A549 (cell line): ENCODE data around the gene TUBB1. TPM values are rescaled to one million over a fixed set of nuclear protein-coding genes. Genes with fewer than 3 reads are reported as not detected.

Experiments
- ATAC-seq, 2 experiments: fragments of 200-7000 bp in 1 of 2; fragments of >200 bp in 1 of 2; cut with Nextera tagmentation in 1 of 2; cut with Tn5 transposase in 1 of 2; 3 replicates each; pipeline versions ENCODE4 v1.8.0 to v1.9.1; 2018 to 2020; ENCODE audit warnings: mild to moderate bottlenecking in 1 of 2, moderate library complexity in 1 of 2
- CTCF ChIA-PET: fragments of 300-600 bp; sonication (Branson Sonifier 250); formaldehyde crosslinking; extraction: SDS; loops from one replicate; lab custom pipeline; 2021; ENCODE audit warnings: antibody characterized with exemption, inconsistent platforms; lab: Yijun Ruan, JAX
- POLR2A ChIA-PET: fragments of 350-600 bp; formaldehyde crosslinking; extraction: SDS; loops from one replicate; lab custom pipeline; 2021; ENCODE audit warnings: antibody characterized with exemption, inconsistent platforms; lab: Yijun Ruan, JAX
- DNase-seq, 2 experiments: peaks; one replicate each; pipeline versions ENCODE4 v3.0.0 to v3.0.0-alpha.2; 2011 to 2016; ENCODE audit warnings: low read depth in 1 of 2, low spot score in 1 of 2
- FAIRE-seq: peaks from 2 replicates; lab custom pipeline; 2011; peaks lifted over from hg19 to GRCh38; lab: Jason Lieb, UNC
- H3K27ac ChIP-seq, 2 experiments: fragments of >200 bp; sonication (Bioruptor Twin); formaldehyde crosslinking; 3 replicates each; pipeline ENCODE4 v1.5.1; 2016 to 2017
- H3K4me1 ChIP-seq: fragments of >200 bp; sonication (Bioruptor Twin); formaldehyde crosslinking; 3 replicates; pipeline ENCODE4 v1.6.1; 2016
- H3K4me2 ChIP-seq: fragments of >200 bp; sonication (Bioruptor Twin); formaldehyde crosslinking; 3 replicates; pipeline ENCODE4 v1.6.1; 2016
- H3K4me3 ChIP-seq: fragments of >200 bp; sonication (Bioruptor Twin); formaldehyde crosslinking; 3 replicates; pipeline ENCODE4 v1.5.1; 2016
- H3K9me3 ChIP-seq: fragments of >200 bp; sonication (Bioruptor Twin); formaldehyde crosslinking; 3 replicates; pipeline ENCODE4 v1.6.1; 2016
- EHF ChIP-seq: fragments of 250-450 bp; sonication (Bioruptor Pico); IDR thresholded peaks from 2 replicates; pipeline ENCODE4 v1.5.0; 2020; ENCODE audit warnings: mild to moderate bottlenecking
- ESRRA ChIP-seq: fragments of 150-350 bp; IDR thresholded peaks from 2 replicates; pipeline ENCODE4 v1.6.1; 2014; ENCODE audit warnings: mild to moderate bottlenecking, low read length, borderline replicate concordance
- HOXA7 ChIP-seq: fragments of 250-450 bp; sonication (Bioruptor Pico); IDR thresholded peaks from 2 replicates; pipeline ENCODE4 v1.5.0; 2020; ENCODE audit warnings: mild to moderate bottlenecking, moderate library complexity
- HOXB5 ChIP-seq: fragments of 250-450 bp; sonication (Bioruptor Pico); IDR thresholded peaks from 2 replicates; pipeline ENCODE4 v1.5.0; 2020; ENCODE audit warnings: mild to moderate bottlenecking, moderate library complexity
- KDM1A ChIP-seq: fragments of 200-600 bp; sonication (generic); IDR thresholded peaks from 2 replicates; pipeline ENCODE4 v1.6.1; 2016; ENCODE audit warnings: low read depth, mild to moderate bottlenecking
- KDM5A ChIP-seq: fragments of 200-600 bp; sonication (generic); IDR thresholded peaks from 2 replicates; pipeline ENCODE4 v1.6.1; 2016; ENCODE audit warnings: antibody characterized with exemption, mild to moderate bottlenecking
- MAZ ChIP-seq: fragments of 150-350 bp; IDR thresholded peaks from 2 replicates; pipeline ENCODE4 v1.6.1; 2014; ENCODE audit warnings: antibody characterized with exemption, low read depth, low read length, borderline replicate concordance
- NFE2L2 ChIP-seq: fragments of 150-350 bp; conservative IDR thresholded peaks from 2 replicates; pipeline ENCODE4 v1.6.1; 2014; ENCODE audit warnings: low read length
- NPAS2 ChIP-seq: fragments of 250-450 bp; sonication (Bioruptor Pico); IDR thresholded peaks from 2 replicates; pipeline ENCODE4 v1.8.0; 2022; ENCODE audit warnings: mild to moderate bottlenecking, moderate library complexity, borderline replicate concordance
- NR3C1 ChIP-seq: fragments of >200 bp; sonication (Bioruptor Twin); formaldehyde crosslinking; IDR thresholded peaks from 3 replicates; pipeline ENCODE4 v1.6.1; 2017
- PHF8 ChIP-seq: fragments of 200-600 bp; sonication (generic); IDR thresholded peaks from 2 replicates; pipeline ENCODE4 v1.6.1; 2016; ENCODE audit warnings: low read depth, mild to moderate bottlenecking, antibody characterized with exemption, moderate library complexity, borderline replicate concordance
- POLR2A ChIP-seq: IDR thresholded peaks from 2 replicates; pipeline ENCODE4 v1.6.1; 2012; ENCODE audit warnings: mild to moderate bottlenecking, low read length
- POLR2AphosphoS2 ChIP-seq: conservative IDR thresholded peaks from 2 replicates; pipeline ENCODE4 v1.6.1; 2012; ENCODE audit warnings: low read length, improper control_type of control experiment, inconsistent platforms
- RCOR1 ChIP-seq: fragments of 150-350 bp; IDR thresholded peaks from 2 replicates; pipeline ENCODE4 v1.6.1; 2014; ENCODE audit warnings: antibody characterized with exemption, low read length, low read depth
- RFX5 ChIP-seq: fragments of 450-650 bp; IDR thresholded peaks from 2 replicates; pipeline ENCODE4 v1.7.1; 2014; ENCODE audit warnings: antibody characterized with exemption, mild to moderate bottlenecking, moderate library complexity
- SMC3 ChIP-seq: fragments of >200 bp; sonication (Bioruptor Twin); formaldehyde crosslinking; IDR thresholded peaks from 3 replicates; pipeline ENCODE4 v1.6.1; 2018; ENCODE audit warnings: inconsistent platforms
- SREBF2 ChIP-seq: fragments of 450-650 bp; IDR thresholded peaks from 2 replicates; pipeline ENCODE4 v1.6.1; 2014; ENCODE audit warnings: mild to moderate bottlenecking, moderate library complexity
- TP53 ChIP-seq: fragments of 250-450 bp; sonication (Bioruptor Pico); IDR thresholded peaks from 2 replicates; pipeline ENCODE4 v1.5.0; 2021; ENCODE audit warnings: mild to moderate bottlenecking, moderate library complexity
- ZC3H11A ChIP-seq: fragments of 450-650 bp; IDR thresholded peaks from 2 replicates; pipeline ENCODE4 v1.6.1; 2014; ENCODE audit warnings: antibody characterized with exemption, mild to moderate bottlenecking
- ZNF302 ChIP-seq: fragments of 250-450 bp; sonication (Bioruptor Pico); IDR thresholded peaks from 2 replicates; pipeline ENCODE4 v1.9.0; 2021; ENCODE audit warnings: inconsistent platforms, mild to moderate bottlenecking, moderate library complexity
- WGBS: methylation state at CpG from one replicate; pipeline ENCODE4 v1.1.6; 2017; ENCODE audit errors: missing lambda C conversion rate; 5-methylcytosine and 5-hydroxymethylcytosine counted together
- polyA plus RNA-seq, 4 experiments: library from polyadenylated mRNA; depleted of rRNA in 3 of 4; stranded (reverse); fragments of >200 nt; fragmentation: RNase III in 1 of 4; extraction: RNeasy Plus Mini Kit Qiagen cat#74134 plus additional on column Dnase treatment in 1 of 4; gene quantifications; 2 replicates in 3 of 4; 3 replicates in 1 of 4; pipeline ENCODE4 v1.2.3, GENCODE V29; 2011 to 2017
- TF ChIP-seq, protein P1 (sequence below): IDR thresholded peaks from 2 replicates; pipeline ENCODE4 v1.6.1; 2012
- TF ChIP-seq, protein P2 (sequence below): fragments of 200-600 bp; sonication (generic); IDR thresholded peaks from 2 replicates; pipeline ENCODE4 v1.6.1; 2016; ENCODE audit warnings: antibody characterized with exemption, mild to moderate bottlenecking, moderate library complexity
- TF ChIP-seq, protein P3 (sequence below): fragments of 250-450 bp; sonication (Bioruptor Pico); IDR thresholded peaks from 2 replicates; pipeline ENCODE4 v1.5.0; 2020; ENCODE audit warnings: low read depth, mild to moderate bottlenecking, moderate library complexity
- TF ChIP-seq, protein P4 (sequence below): IDR thresholded peaks from 2 replicates; pipeline ENCODE4 v1.6.1; 2012
- TF ChIP-seq, protein P5 (sequence below): IDR thresholded peaks from 2 replicates; pipeline ENCODE4 v1.6.1; 2012; ENCODE audit warnings: low read depth, borderline replicate concordance

TUBB1 gene
- polyA plus RNA-seq, 2 of the 4 experiments (the other 2 are of a cell fraction): 0.03 TPM; not detected in 1

DNA sequence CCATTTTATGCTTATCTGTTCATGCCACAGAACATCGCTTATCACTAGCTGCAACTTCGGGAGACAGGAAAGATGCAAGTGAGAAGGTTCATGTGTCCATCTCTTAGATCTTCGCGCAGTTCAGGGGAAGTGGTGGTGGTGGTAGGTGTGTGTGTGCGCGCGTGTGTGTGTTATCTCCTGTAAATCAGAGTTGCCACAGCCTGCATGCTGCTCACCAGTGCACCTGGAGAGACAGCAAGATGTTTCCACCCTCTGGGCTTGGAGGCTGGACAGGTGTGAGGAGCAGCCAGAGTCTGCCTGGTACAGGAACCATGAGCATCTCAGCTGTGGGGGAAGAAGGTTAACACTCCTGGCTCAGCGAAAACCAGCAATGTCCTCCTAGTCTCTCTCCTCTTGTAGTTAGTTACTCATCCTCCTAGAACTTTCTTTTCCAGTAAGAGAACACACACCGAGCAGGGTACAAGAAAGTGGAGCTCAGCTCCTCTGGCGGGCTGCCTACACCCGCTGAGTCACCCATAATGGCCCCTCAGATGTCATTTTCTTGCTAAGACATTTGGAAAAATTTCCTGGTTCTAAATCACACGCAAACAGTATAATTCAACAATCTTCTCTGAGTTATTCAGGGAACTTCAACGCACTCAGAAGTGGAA lies 5.1 kb upstream of the TUBB1 start:
- no peak overlapping the region for H3K4me3 ChIP-seq
- TF ChIP-seq RFX5 (no peak), SMC3 (no peak), HOXB5 (no peak), EHF (CRISPR knock-in tag) (no peak), NR3C1 (no peak), NFE2L2 (no peak), RCOR1 (no peak), ESRRA (no peak), ZNF302 (CRISPR knock-in tag) (no peak), MAZ (no peak), TP53 (CRISPR knock-in tag) (no peak), PHF8 (no peak), HOXA7 (CRISPR knock-in tag) (no peak)
- H3K4me1 ChIP-seq: no peaks in the 10 kb centered on the region
- ChIA-PET POLR2A (no interaction called here), CTCF (interaction anchor here (0.7 kb wide), 1 partner anchor 8 kb away, joined by 3 read pairs; no protein-coding TSS in a partner anchor)
- H3K9me3 ChIP-seq: no peaks in the 10 kb centered on the region
- 78% methylated on average over 13 of the region's 13 CpGs for WGBS
- FAIRE-seq (no peak), DNase-seq (no peak), ATAC-seq (no peak)
- H3K27ac ChIP-seq: no peak overlapping the region
- H3K4me2 ChIP-seq: no peak overlapping the region

DNA sequence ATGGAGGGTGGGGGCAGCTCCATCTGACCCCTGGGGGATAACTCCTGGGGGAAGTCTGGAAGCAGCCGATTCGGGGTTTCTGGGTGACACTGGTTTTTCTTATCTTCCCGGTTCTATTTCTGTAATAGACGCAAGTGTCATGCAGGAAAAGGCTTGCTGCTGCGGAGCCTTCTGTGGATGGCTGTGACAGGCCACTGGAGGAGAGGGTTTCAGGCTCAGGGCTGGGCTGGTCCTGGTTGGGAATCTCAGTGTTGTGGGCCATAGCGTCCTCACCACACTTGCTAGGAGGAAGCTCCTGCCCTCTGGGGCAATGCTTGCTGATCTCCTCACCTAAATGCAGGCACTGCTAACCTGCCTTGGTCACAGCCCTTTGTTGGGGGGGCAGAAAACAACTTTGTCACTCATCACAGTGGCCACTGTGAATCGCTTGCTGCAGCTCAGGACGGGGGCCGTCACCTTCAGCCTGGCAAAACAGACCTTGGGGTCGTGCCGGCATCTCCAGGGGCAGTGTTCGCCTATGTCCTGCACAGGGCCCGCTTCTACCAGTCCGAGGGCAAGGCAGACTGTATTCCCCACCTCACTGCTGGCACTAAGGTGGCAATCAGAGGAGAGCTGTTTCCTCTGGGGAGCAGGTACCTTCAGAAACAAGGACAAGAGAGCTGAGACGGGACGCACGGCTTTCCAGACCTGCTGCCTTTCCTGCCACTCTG lies 4.4 kb upstream of the TUBB1 start:
- FAIRE-seq (no peak), DNase-seq (no peak), ATAC-seq (no peak)
- ChIA-PET POLR2A (no interaction called here), CTCF (interaction anchor here (0.9 to 1.4 kb wide), 2 partner anchors 9 to 73 kb away, joined by 3 read pairs; no protein-coding TSS in a partner anchor)
- Histone ChIP-seq H3K27ac (no peak overlapping the region), H3K4me2 (no peak overlapping the region), H3K4me1 (no peaks in the 10 kb centered on the region), H3K4me3 (no peak overlapping the region), H3K9me3 (no peaks in the 10 kb centered on the region)
- 88% methylated on average over 15 of the region's 17 CpGs for WGBS
- TF ChIP-seq NPAS2 (no peak), KDM5A (no peak), KDM1A (no peak), ESRRA (no peak), POLR2A (no peak), SREBF2 (no peak), RFX5 (no peak), NR3C1 (no peak), ZC3H11A (no peak), POLR2AphosphoS2 (no peak)
- TF ChIP-seq, protein P1, sequence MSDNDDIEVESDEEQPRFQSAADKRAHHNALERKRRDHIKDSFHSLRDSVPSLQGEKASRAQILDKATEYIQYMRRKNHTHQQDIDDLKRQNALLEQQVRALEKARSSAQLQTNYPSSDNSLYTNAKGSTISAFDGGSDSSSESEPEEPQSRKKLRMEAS: no peak
- TF ChIP-seq, protein P2, sequence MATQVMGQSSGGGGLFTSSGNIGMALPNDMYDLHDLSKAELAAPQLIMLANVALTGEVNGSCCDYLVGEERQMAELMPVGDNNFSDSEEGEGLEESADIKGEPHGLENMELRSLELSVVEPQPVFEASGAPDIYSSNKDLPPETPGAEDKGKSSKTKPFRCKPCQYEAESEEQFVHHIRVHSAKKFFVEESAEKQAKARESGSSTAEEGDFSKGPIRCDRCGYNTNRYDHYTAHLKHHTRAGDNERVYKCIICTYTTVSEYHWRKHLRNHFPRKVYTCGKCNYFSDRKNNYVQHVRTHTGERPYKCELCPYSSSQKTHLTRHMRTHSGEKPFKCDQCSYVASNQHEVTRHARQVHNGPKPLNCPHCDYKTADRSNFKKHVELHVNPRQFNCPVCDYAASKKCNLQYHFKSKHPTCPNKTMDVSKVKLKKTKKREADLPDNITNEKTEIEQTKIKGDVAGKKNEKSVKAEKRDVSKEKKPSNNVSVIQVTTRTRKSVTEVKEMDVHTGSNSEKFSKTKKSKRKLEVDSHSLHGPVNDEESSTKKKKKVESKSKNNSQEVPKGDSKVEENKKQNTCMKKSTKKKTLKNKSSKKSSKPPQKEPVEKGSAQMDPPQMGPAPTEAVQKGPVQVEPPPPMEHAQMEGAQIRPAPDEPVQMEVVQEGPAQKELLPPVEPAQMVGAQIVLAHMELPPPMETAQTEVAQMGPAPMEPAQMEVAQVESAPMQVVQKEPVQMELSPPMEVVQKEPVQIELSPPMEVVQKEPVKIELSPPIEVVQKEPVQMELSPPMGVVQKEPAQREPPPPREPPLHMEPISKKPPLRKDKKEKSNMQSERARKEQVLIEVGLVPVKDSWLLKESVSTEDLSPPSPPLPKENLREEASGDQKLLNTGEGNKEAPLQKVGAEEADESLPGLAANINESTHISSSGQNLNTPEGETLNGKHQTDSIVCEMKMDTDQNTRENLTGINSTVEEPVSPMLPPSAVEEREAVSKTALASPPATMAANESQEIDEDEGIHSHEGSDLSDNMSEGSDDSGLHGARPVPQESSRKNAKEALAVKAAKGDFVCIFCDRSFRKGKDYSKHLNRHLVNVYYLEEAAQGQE: no peak
- TF ChIP-seq, protein P3, sequence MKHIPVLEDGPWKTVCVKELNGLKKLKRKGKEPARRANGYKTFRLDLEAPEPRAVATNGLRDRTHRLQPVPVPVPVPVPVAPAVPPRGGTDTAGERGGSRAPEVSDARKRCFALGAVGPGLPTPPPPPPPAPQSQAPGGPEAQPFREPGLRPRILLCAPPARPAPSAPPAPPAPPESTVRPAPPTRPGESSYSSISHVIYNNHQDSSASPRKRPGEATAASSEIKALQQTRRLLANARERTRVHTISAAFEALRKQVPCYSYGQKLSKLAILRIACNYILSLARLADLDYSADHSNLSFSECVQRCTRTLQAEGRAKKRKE: no peak
- TF ChIP-seq, protein P4, sequence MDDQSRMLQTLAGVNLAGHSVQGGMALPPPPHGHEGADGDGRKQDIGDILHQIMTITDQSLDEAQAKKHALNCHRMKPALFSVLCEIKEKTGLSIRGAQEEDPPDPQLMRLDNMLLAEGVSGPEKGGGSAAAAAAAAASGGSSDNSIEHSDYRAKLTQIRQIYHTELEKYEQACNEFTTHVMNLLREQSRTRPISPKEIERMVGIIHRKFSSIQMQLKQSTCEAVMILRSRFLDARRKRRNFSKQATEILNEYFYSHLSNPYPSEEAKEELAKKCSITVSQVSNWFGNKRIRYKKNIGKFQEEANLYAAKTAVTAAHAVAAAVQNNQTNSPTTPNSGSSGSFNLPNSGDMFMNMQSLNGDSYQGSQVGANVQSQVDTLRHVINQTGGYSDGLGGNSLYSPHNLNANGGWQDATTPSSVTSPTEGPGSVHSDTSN: no peak
- TF ChIP-seq, protein P5, sequence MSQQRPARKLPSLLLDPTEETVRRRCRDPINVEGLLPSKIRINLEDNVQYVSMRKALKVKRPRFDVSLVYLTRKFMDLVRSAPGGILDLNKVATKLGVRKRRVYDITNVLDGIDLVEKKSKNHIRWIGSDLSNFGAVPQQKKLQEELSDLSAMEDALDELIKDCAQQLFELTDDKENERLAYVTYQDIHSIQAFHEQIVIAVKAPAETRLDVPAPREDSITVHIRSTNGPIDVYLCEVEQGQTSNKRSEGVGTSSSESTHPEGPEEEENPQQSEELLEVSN: no peak
